ENCODE measurements around the gene EMID1. TPM values are rescaled to one million over a fixed set of nuclear protein-coding genes. Genes with fewer than 3 reads are reported as not detected.

Gene EMID1
- total RNA-seq, 1 experiment from 2014 or later = 9.6 TPM

DNA sequence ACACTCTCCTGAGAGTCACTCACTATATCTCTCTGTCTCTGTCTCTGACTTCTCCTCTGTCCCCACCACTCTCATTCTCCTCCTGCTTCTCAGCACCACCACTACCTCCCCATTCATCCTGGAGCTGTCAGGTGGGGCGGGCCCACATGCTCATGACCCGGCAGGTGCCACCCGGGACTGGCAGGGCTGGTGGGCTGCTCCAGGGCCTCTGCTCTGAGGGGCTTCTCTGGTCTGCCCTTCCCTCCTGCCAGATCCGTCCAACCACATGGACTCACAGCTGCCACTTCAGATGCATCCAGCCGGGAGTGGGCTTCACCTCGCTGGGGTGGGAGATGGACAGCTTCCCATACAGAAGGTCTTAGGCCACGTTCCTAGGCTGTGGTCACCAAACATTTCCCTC lies 4.8 kb upstream of the EMID1 start (continued):
- no peak for TF ChIP-seq SRF (IDR thresholded peaks at IDR 0.05; ENCODE audit: low read depth)
- TF ChIP-seq TCF7L2 (IDR thresholded peaks at IDR 0.05; ENCODE audit: borderline replicate concordance, extremely low read depth, insufficient read depth, insufficient read length) = no peak
- TF ChIP-seq, protein P1, sequence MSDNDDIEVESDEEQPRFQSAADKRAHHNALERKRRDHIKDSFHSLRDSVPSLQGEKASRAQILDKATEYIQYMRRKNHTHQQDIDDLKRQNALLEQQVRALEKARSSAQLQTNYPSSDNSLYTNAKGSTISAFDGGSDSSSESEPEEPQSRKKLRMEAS (IDR thresholded peaks at IDR 0.05) = no peak
- no peak for TF ChIP-seq ZNF274 (IDR thresholded peaks at IDR 0.05; ENCODE audit: low read depth, low read length)
- TF ChIP-seq RAD21 (IDR thresholded peaks at IDR 0.05; ENCODE audit: low read depth) = no peak
- TF ChIP-seq POLR2A (IDR thresholded peaks at IDR 0.05; ENCODE audit: borderline replicate concordance, extremely low read depth, insufficient read depth, insufficient read length) = no peak
- TF ChIP-seq, protein P2, sequence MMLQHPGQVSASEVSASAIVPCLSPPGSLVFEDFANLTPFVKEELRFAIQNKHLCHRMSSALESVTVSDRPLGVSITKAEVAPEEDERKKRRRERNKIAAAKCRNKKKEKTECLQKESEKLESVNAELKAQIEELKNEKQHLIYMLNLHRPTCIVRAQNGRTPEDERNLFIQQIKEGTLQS (IDR thresholded peaks at IDR 0.05) = no peak
- TF ChIP-seq CEBPB (IDR thresholded peaks at IDR 0.05; ENCODE audit: low read depth) = no peak
- TF ChIP-seq CBX3 (IDR thresholded peaks at IDR 0.05; ENCODE audit: low read depth) = no peak

DNA sequence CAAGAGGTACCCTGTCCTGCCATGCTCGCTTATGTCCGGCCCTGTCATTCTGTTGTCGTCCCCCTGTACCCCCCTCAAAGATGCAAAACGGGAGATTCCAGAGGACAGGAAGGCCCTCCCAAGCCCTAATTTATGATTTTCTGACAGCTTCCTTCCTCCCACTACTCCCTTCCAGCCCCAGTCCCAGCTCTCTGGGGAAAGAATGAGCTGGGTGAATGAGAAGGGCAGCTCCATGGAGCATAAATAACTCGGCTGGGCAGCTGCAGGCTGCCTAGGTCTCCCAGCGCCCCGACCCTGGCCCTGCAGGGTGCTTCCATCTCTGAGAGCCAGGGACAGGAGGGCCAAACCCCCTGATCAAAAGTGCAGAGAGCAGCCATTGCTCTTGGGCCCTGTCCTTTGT lies 3.9 kb upstream of the EMID1 start:
- DNase-seq (ENCODE audit: low read depth, low spot score) (no peak), ATAC-seq (no peak)
- H3K4me2 ChIP-seq (ENCODE audit: low read length) = no peak overlapping the region
- RAD21 ChIA-PET (ENCODE audit: low non-redundant PET in 1 of 2, low total read pairs in 2 of 2, uncharacterized antibody in 2 of 2, unreplicated experiment in 2 of 2) = interaction anchor here in 1 of 2 experiments (0.7 to 2.6 kb wide), 2 partner anchors 15 to 44 kb away, joined by 3 to 7 read pairs; no protein-coding TSS in a partner anchor
- no peaks in the 10 kb centered on the region for H3K9me3 ChIP-seq (ENCODE audit: control insufficient read depth in 1 of 2, insufficient read depth in 1 of 2, low read depth in 1 of 2, low read length in 2 of 2)
- H4K20me1 ChIP-seq (ENCODE audit: insufficient read depth) = no peaks in the 10 kb centered on the region
- H3K27ac ChIP-seq (ENCODE audit: low read depth, low read length) = no peak overlapping the region
- no peak overlapping the region for H3K4me3 ChIP-seq (replicated peaks in 1 of 2; ENCODE audit: low read depth in 1 of 2, low read length in 2 of 2)
- POLR2A ChIA-PET = no interaction called here
- no peak overlapping the region for H3K9ac ChIP-seq (ENCODE audit: low read length)
- no peaks in the 10 kb centered on the region for H3K9me2 ChIP-seq (ENCODE audit: insufficient read depth)
- CTCF ChIA-PET = interaction anchor here (1.3 kb wide), 1 partner anchor 26 kb away, joined by 3 read pairs; no protein-coding TSS in a partner anchor
- no peak for TF ChIP-seq POLR2A (IDR thresholded peaks at IDR 0.05; ENCODE audit: borderline replicate concordance, extremely low read depth, insufficient read depth, insufficient read length)
- TF ChIP-seq TCF7L2 (IDR thresholded peaks at IDR 0.05; ENCODE audit: borderline replicate concordance, extremely low read depth, insufficient read depth, insufficient read length) = no peak
- no peak for TF ChIP-seq EZH2 (IDR thresholded peaks at IDR 0.05)
- no peak for TF ChIP-seq ZFX (IDR thresholded peaks at IDR 0.05)
- TF ChIP-seq JUND (IDR thresholded peaks at IDR 0.05) = no peak
- TF ChIP-seq FOSL1 (IDR thresholded peaks at IDR 0.05; ENCODE audit: low read depth) = no peak
- no peak for TF ChIP-seq YY1 (IDR thresholded peaks at IDR 0.05; ENCODE audit: extremely low read depth, insufficient replicate concordance, low read depth, low read length)
- no TSS peak for BruUV-seq (replicated peaks)
- H2AFZ ChIP-seq (ENCODE audit: low read depth, low read length, poor library complexity, severe bottlenecking) = no peak overlapping the region
- no peaks in the 10 kb centered on the region for H3K27me3 ChIP-seq (ENCODE audit: insufficient read depth, low read length)
- peaks cover 8 to 24% of the 10 kb centered on the region in 2 experiments; a peak in 3 of 4 replicates for H3K4me1 ChIP-seq (ENCODE audit: control insufficient read depth in 1 of 2, insufficient read depth in 2 of 2, low read length in 2 of 2)
- intact Hi-C loops (cut with micrococcal nuclease) = no loop called here
- no peaks in the 10 kb centered on the region for H3K36me3 ChIP-seq (ENCODE audit: control insufficient read depth in 1 of 2, insufficient read depth in 2 of 2, low read length in 2 of 2)
- H3K79me2 ChIP-seq (ENCODE audit: insufficient read depth, low read length) = no peaks in the 10 kb centered on the region
